Activated CD8-positive, alpha-beta memory T cell treated with anti-CD3 and anti-CD28 coated beads for 4 hours (primary cell): ENCODE results near the gene ADCY7.
"Not testable (repeated sequence)": the region's sequence is repeated elsewhere in the genome, so short reads cannot be mapped to it uniquely, and the experiment has no call there.

Source experiments
- DNase-seq, 2 donors: peaks; one replicate each; pipeline ENCODE4 v3.0.0-alpha.2; 2020; ENCODE audit warnings: low read depth in 2 of 2

ADCY7 gene

DNA sequence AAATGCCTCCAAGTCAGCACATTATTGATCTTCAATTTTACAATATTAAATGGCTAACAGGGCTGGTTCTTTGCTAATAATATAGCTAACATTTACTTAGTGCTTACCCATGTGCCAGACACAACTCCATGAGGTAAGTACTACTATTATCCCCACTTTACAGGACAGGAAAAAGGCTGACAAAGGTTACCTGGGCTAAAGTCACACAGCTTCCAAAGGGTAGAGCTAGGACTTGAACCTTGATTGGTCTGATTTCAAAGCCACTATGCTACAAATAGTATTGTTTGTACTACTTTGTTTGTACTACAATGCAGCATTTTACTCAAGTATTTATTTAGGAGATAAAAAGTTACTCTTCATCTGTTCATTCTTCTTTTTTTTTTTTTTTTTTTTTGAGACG is 70.5 kb downstream of the ADCY7 start:
- no peak for DNase-seq

DNA sequence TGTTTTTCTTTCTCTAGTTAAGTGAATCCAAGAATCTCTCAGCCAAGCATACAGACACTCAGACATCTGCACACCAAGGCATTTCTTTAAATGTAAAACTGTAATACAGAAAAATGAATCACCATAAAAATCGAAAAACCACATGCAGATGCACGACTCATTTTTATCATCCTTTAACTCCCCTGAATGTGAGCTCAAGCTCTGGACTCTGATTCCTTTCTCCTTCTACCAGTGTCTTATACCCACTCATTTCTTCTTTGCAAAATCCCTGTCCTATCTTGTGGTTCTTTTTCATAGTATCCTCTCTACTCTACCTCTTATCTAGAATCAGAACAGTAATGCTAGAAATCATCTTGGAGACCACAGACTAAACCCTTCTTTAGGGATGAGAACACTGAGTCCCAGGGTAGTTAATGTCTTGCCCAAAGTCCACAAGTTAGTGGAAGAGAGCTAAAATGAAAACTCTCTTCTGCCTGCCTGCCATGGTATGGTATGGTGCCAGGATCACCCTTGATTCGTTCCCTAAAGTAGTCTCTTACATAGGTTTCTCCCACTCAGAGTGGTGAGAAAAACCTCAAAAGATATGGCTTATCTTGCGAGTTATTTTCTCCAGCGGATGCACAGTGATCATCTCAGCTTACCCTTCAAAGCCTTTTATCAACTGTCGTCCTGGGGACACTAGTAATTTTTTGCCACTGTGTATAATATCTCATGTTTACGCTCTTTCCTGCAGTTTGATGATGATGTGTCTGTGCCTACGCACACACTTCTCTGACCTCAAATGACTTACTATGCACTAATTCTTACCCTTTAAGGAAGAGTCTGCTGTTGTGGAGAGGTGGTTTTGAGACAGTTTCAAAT is 72.2 kb downstream of the ADCY7 start:
- DNase-seq = no peak

DNA sequence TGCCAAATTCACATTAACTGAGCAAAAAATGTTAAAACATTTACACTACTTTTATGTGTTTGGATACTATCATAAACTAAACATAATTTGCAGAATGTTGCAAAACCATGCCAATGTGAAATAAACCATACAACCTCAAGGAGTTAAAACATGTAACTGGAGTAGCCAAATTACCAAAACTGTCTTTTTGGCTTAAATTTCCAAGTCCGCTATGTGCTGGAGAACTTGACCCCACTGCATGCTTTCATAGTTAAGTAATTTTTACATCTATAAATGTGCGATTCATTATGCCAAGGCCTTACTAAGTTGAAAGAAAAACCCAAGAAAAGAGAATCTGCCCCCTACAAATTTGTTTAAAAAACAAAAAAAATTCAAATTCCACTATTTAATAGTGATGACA is 74.2 kb downstream of the ADCY7 start:
- no peak for DNase-seq

DNA sequence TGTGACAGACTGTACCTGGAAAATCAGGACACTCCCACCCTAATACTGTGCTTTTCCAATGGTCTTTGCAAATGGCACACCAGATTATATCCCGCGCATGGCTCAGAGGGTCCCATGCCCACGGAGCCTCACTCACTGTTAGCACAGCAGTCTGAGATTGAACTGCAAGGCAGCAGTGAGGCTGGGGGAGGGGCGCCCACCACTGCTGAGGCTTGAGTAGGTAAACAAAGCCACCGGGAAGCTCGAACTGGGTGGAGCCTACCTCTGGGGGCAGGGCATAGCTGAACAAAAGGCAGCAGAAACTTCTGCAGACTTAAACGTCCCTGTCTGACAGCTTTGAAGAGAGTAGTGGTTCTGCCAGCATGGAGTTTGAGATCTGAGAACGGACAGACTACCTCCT is 77.2 kb downstream of the ADCY7 start:
- DNase-seq = not testable (repeated sequence)

DNA sequence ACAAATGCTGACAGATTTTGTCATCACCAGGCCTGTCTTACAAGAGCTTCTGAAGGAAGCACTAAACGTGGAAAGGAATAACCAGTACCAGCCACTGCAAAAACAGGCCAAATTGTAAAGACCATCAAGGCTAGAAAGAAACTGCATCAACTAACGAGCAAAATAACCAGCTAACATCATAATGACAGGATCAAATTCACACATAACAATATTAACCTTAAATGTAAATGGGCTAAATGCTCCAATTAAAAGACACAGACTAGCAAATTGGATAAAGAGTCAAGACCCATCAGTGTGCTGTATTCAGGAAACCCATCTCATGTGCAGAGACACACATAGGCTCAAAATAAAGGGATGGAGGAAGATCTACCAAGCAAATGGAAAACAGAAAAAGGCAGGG is 78.9 kb downstream of the ADCY7 start:
- DNase-seq = not testable (repeated sequence)

GRCh38 chr16:50351116-50351515 is 84.8 kb downstream of the ADCY7 start:
- no peak for DNase-seq

GRCh38 chr16:50351952-50352351 is 85.6 kb downstream of the ADCY7 start:
- DNase-seq = no peak

DNA sequence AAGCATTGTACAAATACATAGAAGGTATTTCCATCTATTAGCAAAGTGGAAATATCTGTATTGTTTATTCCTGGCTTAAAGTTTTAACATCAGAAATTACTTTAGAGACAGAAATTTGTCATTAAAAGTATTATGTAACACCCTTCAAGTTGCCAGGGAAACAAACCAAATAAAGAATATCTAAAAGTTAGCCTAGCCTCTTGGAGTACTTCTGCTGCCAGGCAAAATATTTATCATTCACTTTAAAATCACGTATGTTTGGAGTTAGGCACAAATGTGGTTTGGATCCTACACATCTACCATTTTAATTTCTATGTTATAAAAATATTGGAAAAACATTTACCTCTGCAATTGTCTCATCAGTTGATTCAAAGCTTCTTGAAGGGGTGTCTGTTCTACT is 87.7 kb downstream of the ADCY7 start:
- DNase-seq = no peak

DNA sequence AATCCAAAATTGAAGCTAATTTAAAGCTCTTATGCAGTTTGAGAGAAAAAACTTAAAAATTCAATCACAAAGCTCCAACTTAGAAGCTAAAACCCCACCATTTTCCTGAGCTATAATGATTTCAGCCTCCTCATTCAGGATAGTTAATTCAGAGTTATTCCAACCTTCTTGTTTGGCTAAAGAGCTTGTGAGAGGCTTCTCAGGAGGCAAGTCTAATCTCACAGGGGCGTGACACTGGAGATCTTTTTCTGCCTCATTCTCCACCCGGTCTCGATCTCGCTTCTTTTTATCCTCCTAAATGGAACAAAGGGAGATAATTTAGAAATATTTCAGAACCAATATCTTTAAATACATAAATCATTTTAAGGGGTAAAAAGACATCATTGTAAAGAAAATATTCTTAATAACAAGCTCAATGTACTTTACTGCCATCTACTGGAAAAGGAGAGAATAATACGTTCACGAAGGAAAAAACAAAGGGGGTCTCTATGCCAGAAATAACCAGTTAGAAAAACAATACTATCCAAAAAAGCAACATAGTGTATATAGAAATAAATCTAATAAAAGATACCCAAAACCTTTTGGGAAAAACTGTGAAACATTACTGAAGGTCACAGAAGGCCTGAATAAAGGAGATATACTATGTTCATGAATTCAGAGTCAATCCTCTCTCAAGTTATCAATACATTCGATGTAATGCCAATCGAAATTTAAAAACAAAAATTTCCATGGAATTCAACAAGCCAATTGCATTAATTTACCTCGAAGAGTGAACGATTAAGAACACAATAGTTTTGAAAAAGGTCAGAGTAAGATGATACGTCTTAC is 88.5 kb downstream of the ADCY7 start:
- no peak for DNase-seq

DNA sequence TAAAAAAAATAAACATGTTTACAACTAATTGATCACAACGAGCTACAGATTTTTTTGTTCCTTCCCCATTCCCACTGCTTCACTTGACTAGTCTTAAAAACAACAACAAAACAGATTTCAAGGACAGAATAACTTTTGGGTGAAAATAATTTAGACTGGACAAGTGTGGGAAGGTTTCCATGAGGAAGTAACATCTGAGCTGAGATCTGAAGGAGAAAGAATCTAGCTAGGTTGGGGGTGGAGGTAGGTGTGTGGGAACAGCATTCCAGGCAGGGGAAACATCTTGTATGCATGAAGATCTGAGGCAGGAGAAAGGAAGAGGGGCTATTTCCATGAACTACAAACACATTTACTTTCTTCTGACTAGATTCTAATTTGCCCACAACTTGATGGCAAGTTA is 93.3 kb downstream of the ADCY7 start:
- no peak for DNase-seq

DNA sequence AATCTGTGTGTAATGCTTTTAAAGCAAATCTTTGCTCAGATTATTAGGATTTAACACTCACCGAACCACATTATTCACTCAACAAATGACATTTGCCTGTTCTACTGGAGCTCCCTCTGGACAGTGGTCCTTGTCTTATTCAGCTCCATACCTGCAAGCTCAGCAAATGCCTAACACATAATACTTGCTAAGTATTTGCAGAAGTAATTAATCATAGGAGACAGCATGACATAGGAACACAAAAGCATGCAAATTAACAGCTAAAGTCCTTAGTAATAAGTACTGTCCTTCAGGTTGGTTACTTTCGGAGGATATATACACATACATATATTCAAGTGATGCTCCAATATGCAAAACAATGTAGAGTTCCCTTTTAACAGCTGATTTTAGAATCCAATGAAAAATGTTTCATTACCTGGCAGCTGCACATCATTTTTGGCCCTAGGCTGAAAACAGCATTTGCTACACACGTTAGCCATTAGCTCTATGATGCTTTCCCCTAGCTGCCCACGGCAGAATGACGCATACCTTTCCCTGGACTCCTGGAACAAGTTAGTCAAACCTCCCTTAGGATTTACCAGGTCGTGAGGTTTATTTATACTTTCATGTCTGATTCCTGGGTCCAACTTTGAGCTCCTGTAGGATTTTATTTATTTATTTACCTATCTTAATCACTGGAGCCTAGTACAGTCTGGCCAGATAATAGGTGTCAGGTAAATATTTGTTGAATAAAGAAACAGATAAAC is 93.9 kb downstream of the ADCY7 start:
- no peak for DNase-seq

DNA sequence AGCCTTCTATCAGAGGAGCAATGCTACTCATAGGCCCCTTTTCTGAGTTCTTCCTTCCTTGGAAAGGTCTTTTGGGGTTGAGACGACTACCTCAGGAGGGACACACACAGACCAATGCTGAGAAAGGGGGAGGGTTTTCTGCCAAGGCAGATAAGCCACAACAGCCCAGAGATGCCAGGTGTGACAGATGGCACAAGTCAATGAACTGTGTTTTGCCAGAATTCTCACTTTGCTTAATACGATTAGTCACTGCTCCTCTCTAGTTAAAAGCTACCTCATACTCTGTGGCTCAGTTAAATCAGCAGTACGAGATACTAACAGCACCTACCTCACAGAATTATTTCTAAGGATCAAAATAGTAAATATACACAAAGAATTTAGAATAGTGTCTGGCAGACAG is 94.4 kb downstream of the ADCY7 start:
- no peak for DNase-seq

- DNase-seq = no peak
These were observed 97.3 kb downstream of the ADCY7 start for GRCh38 chr16:50363656-50364055.

DNA sequence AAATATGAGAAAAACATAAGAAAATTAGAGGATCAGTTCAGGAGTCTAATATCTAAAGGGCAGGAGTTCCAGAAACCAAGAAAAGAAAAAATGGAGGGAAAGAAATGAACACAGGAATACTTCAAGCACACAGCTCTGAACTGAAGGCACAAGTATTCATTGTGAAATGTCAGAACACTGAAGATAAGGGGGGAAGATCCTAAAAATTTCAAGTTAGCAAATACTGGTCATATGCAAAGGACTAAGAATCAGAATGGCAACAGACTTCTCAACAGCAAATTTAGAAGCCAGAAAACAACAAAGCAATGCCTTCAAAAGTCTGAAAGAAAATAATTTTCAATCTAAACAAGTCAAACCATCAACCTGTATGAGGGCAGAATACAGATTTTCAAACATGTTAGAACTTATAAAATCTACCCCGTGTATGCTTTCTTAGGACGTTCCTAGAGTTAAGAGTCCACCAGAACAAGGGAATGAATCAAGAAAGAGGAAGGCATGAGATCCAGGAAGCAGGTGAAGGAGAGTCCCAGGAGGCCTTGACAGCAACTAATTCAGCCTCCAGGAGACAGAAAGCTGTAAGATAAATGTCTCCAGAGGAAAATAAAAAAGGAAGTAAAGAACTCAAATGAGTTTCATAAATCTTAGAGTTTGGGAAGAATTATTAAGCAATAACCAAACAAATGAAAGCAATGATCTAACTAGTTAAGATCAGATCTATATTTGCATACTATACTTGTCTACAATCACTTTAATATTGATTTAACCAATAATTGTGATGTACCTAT is 99.6 kb downstream of the ADCY7 start:
- no peak for DNase-seq
